Epithelial cell of esophagus (primary cell): ENCODE results near the gene TBXAS1.

Experiments used
- DNase-seq: peaks from one replicate; pipeline ENCODE4 v3.0.0; 2010; ENCODE audit warnings: low read depth
- H3K4me3 ChIP-seq: 2 replicates; pipeline ENCODE4 v1.5.1; 2011; ENCODE audit warnings: mild to moderate bottlenecking, low read length, control low read depth
- CTCF ChIP-seq: IDR thresholded peaks from 2 replicates; pipeline ENCODE4 v1.5.1; 2011; ENCODE audit warnings: low read depth, mild to moderate bottlenecking, low read length, control low read depth, inconsistent platforms; ENCODE audit not compliant: insufficient read depth; ENCODE audit errors: missing control alignments

The TBXAS1 gene

GRCh38 chr7:139995017-139995915 is 166.2 kb downstream of the TBXAS1 start:
- TF ChIP-seq CTCF = no peak
- no peak overlapping the region for H3K4me3 ChIP-seq
- peak; percentile 24 for DNase-seq

- no peak for DNase-seq
- no peak for TF ChIP-seq CTCF
- H3K4me3 ChIP-seq = no peak overlapping the region
Observed at GRCh38 chr7:139998572-139998971, 169.5 kb downstream of the TBXAS1 start.

GRCh38 chr7:139999516-139999915 is 170.5 kb downstream of the TBXAS1 start:
- no peak for DNase-seq
- H3K4me3 ChIP-seq = no peak overlapping the region
- no peak for TF ChIP-seq CTCF

- DNase-seq = no peak
- H3K4me3 ChIP-seq = no peak overlapping the region
- TF ChIP-seq CTCF = no peak
Observed at GRCh38 chr7:140000666-140001268, 171.7 kb downstream of the TBXAS1 start.

GRCh38 chr7:140003913-140004382 is 174.9 kb downstream of the TBXAS1 start:
- TF ChIP-seq CTCF = peak; percentile 67
- no peak overlapping the region for H3K4me3 ChIP-seq
- peak; percentile 68 for DNase-seq

- no peak overlapping the region for H3K4me3 ChIP-seq
- no peak for DNase-seq
- no peak for TF ChIP-seq CTCF
Observed at GRCh38 chr7:140004672-140005071, 175.6 kb downstream of the TBXAS1 start.
